Skeletal muscle satellite cell (primary cell): ENCODE results near the gene ABCA2.

Experiments used
- H3K27me3 ChIP-seq: 2 replicates; pipeline ENCODE4 v1.7.0; 2013; ENCODE audit warnings: low read length; ENCODE audit not compliant: control insufficient read depth, insufficient read depth
- H3K36me3 ChIP-seq: 2 replicates; pipeline ENCODE4 v1.7.0; 2013; ENCODE audit warnings: mild to moderate bottlenecking, control low read depth, low read length; ENCODE audit not compliant: insufficient read depth
- H3K4me1 ChIP-seq: 2 replicates; pipeline ENCODE4 v1.7.0; 2013; ENCODE audit warnings: low read length; ENCODE audit not compliant: control insufficient read depth, insufficient read depth
- H3K4me2 ChIP-seq: 2 replicates; pipeline ENCODE4 v1.7.0; 2013; ENCODE audit warnings: mild to moderate bottlenecking, low read length
- H3K4me3 ChIP-seq: 2 replicates; pipeline ENCODE4 v1.7.0; 2013; ENCODE audit warnings: low read length
- H3K9ac ChIP-seq: 2 replicates; pipeline ENCODE4 v1.7.0; 2013; ENCODE audit warnings: mild to moderate bottlenecking, low read depth, low read length, moderate library complexity
- H3K9me3 ChIP-seq: replicated peaks from 2 replicates; pipeline ENCODE4 v1.7.0; 2013; ENCODE audit warnings: mild to moderate bottlenecking, control low read depth, low read length

The ABCA2 gene

GRCh38 chr9:136958898-136959850 is 68.9 kb downstream of the ABCA2 start:
- Histone ChIP-seq H3K27me3 (peaks cover 6% of the 10 kb centered on the region), H3K4me3 (no peak overlapping the region), H3K4me1 (no peaks in the 10 kb centered on the region), H3K9ac (no peak overlapping the region), H3K9me3 (no peaks in the 10 kb centered on the region), H3K4me2 (no peak overlapping the region), H3K36me3 (no peaks in the 10 kb centered on the region)

GRCh38 chr9:136958473-136958872 is 69.6 kb downstream of the ABCA2 start:
- no peaks in the 10 kb centered on the region for H3K4me1 ChIP-seq
- no peaks in the 10 kb centered on the region for H3K36me3 ChIP-seq
- no peak overlapping the region for H3K9ac ChIP-seq
- H3K4me2 ChIP-seq: no peak overlapping the region
- no peak overlapping the region for H3K4me3 ChIP-seq
- no peaks in the 10 kb centered on the region for H3K9me3 ChIP-seq
- peaks cover 6% of the 10 kb centered on the region for H3K27me3 ChIP-seq

GRCh38 chr9:136957901-136958300 is 70.1 kb downstream of the ABCA2 start:
- Histone ChIP-seq H3K4me1 (no peaks in the 10 kb centered on the region), H3K27me3 (peaks cover 7% of the 10 kb centered on the region), H3K9ac (no peak overlapping the region), H3K4me3 (no peak overlapping the region), H3K9me3 (no peaks in the 10 kb centered on the region), H3K36me3 (no peaks in the 10 kb centered on the region), H3K4me2 (no peak overlapping the region)

DNA sequence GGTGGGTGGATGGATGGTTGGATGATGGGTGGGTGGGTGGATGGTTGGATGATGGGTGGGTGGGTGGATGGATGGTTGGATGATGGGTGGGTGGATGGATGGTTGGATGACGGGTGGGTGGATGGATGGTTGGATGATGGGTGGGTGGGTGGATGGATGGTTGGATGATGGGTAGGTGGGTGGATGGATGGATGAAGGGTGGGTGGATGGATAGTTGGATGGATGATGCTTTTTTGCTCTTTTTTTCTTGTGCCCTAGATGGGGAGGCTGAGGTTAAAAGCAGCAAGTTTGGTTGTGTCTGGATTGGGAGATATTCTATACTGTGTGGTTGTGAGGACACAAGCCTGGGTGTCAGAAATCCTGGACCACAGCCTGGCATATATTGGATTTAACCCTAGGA is 70.6 kb downstream of the ABCA2 start:
- H3K4me2 ChIP-seq: no peak overlapping the region
- H3K9me3 ChIP-seq: no peaks in the 10 kb centered on the region
- peaks cover 9% of the 10 kb centered on the region for H3K27me3 ChIP-seq
- H3K4me1 ChIP-seq: no peaks in the 10 kb centered on the region
- H3K4me3 ChIP-seq: no peak overlapping the region
- no peak overlapping the region for H3K9ac ChIP-seq
- H3K36me3 ChIP-seq: no peaks in the 10 kb centered on the region
